ENCODE results near the gene CLDN18.

Gene CLDN18

DNA sequence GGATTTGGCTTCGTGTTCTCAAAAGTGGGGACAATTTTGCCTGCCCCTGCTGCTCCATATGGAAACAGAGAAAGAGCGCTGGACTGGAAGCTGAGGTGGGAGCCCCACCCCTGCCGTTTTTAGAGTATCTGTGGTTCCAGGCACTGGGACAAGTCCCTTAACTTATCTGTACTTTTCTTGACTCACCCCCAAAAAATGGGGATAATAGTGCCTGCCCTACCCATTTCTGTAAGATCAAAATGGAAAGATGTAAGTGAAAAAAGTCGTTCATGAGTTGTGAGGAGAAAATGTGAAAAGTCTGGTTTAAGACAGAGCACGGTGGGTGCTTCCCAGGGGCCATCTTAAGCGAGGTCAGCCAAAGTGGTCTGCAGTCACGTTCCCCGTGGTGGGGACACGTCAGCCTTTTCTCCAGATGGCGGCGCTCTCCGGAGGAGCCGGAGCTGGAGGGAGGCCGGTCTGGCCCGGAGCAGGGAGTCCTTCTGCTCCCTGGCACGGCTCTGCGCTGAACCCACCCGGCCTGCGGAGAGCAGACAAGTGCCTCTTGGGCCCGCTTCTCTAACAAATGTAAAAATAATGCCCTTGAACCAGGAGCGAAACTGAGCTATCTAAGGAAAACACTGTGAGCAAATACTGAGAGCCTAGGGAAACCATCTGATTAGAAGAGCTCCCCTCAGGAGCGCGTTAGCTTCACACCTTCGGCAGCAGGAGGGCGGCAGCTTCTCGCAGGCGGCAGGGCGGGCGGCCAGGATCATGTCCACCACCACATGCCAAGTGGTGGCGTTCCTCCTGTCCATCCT lies at the start of gene CLDN18:
Gene CLDN18, plus strand, starts transcription at position 690 of the 797 bp plus-strand sequence. Its CDS starts 61 bp downstream, at position 751.
- H3K4me3 ChIP-seq (ENCODE audit: low read depth, low read length) = no peak within 1 kb of the TSS
- no peak for DNase-seq (ENCODE audit: low read depth)

GRCh38 chr3:137962251-137962650 lies 47.7 kb upstream of the CLDN18 start:
- H3K4me3 ChIP-seq (ENCODE audit: low read depth, low read length) = no peak overlapping the region
- DNase-seq (ENCODE audit: low read depth) = no peak

DNA sequence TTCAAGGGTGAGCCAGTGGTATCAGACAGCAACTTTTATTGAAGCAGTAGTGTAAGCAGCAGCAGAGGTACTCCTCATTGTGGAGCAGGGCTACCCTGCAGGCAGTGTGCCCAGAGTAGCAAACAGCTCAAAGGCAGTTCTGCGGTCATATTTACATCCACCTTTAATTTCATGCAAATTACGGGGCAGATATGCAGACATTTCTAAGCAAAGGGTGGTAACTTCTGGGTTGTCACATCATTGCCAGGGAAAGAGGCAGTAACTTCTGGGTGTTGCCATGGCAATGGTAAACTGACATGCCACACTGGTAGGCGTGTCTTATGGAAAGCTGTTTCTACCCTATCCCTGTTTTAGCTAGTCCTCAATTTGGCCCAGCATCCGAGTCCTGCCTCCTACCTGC lies 46.5 kb upstream of the CLDN18 start:
- DNase-seq (ENCODE audit: low read depth) = no peak
- H3K4me3 ChIP-seq (ENCODE audit: low read depth, low read length) = no peak overlapping the region

- DNase-seq (ENCODE audit: low read depth) = peak; percentile 6
- no peak overlapping the region for H3K4me3 ChIP-seq (ENCODE audit: low read depth, low read length)
Observed at GRCh38 chr3:137970914-137971831, 38.8 kb upstream of the CLDN18 start.

DNA sequence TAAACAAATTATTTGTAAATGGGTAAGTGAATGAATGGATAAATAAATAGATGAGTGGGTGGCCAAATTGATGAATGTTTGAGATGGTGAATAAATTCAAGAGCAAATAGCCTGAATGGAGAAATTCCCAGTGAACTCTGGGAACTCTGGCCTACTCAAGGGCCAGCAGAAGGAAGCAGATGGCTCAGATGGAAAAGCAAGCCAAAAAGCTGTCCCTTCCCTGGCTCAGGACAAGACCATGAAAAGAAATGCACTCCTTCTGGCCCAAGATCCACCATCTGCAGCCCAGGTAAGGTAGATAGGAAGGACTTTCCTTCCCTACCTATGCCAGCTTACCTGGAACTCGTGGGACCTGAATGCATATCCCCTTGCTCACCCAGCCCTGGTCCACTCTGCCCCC lies 37.6 kb upstream of the CLDN18 start:
- H3K4me3 ChIP-seq (ENCODE audit: low read depth, low read length) = no peak overlapping the region
- no peak for DNase-seq (ENCODE audit: low read depth)

DNA sequence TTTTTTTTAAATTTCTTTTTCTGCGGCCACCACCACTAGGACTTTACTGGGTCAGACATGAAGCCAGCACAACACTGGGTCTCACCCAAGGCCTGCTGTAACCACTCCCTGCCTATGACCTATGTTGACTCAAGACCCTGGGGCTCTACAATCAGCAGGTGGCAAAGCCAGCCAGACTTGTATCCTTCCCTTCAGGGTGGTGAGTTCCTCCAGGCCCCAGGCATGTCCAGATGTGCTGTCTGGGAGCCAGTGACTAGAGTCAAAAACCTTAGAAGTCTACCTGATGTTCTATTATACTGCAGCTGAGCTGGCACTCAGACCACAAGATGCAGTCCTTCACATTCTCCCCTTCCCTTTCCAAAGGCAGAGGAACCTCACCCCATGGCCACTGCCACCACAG lies 31.6 kb upstream of the CLDN18 start:
- DNase-seq (ENCODE audit: low read depth) = no peak
- H3K4me3 ChIP-seq (ENCODE audit: low read depth, low read length) = no peak overlapping the region

GRCh38 chr3:137987723-137988122 lies 22.2 kb upstream of the CLDN18 start:
- no peak for DNase-seq (ENCODE audit: low read depth)
- H3K4me3 ChIP-seq (ENCODE audit: low read depth, low read length) = no peak overlapping the region

DNA sequence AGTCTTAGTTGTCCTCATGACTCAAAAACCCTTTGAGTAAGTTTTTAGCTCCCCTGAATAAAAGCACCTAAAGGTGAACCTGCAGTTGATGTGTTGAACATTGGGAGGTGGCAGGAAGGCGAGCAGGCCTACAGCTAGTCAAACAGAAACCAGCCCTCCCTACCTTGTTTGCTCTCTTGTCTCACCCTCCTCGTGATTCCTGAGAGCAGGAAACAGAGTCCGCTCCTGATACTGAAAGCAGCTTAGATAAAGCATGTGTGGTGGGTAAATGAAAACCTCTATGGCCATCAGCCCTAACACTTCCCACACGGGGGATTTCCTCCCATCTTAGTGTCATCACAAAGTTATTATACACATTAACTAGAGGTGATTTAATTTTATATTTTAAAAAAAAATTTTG lies 21.8 kb upstream of the CLDN18 start:
- no peak for DNase-seq (ENCODE audit: low read depth)

DNA sequence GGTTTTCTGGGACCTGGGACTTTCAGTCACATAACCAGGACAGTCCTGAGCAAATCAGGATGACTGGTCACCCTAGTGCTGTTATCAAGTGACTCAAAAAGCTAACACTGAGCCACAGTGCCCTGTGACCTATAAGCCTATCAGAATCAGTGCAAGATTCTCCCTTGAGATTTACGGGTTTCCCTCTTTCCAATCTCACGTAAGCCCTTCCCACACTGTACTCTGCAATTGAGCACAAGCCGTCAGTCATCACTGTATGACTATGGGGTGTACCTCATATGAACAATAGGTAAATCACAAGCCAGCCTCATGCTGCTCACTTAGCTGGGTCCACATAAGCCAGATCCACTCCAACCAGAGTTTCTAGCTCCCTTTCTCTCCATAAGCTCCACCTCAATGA lies 21.0 kb upstream of the CLDN18 start:
- H3K4me3 ChIP-seq (ENCODE audit: low read depth, low read length) = no peak overlapping the region
- no peak for DNase-seq (ENCODE audit: low read depth)

More for the DNA sequence above, 21.8 kb upstream of the CLDN18 start:
- H3K4me3 ChIP-seq (ENCODE audit: low read depth, low read length) = no peak overlapping the region

- no peak for DNase-seq (ENCODE audit: low read depth)
- no peak overlapping the region for H3K4me3 ChIP-seq (ENCODE audit: low read depth, low read length)
Observed at GRCh38 chr3:137990427-137990826, 19.5 kb upstream of the CLDN18 start.

DNA sequence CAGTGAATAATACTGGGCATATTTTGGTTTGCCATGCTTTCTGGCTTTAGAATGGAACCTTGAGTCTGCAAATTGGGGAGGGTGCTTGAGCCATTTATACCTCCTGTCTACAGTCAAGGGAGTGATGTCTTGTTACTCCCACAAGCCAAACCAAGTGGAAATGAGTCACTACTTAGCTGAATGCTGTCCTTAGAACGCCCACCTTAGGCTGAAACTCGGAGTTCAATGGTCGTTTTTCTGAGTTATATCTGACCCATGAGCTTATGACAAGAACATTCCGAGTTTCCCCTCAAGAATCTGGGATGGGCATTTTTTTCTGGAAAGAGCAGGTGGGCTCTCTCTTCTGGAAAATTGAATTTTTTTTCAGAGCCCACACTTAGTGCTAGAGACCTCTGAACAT lies 17.4 kb upstream of the CLDN18 start:
- no peak overlapping the region for H3K4me3 ChIP-seq (ENCODE audit: low read depth, low read length)
- DNase-seq (ENCODE audit: low read depth) = no peak

DNA sequence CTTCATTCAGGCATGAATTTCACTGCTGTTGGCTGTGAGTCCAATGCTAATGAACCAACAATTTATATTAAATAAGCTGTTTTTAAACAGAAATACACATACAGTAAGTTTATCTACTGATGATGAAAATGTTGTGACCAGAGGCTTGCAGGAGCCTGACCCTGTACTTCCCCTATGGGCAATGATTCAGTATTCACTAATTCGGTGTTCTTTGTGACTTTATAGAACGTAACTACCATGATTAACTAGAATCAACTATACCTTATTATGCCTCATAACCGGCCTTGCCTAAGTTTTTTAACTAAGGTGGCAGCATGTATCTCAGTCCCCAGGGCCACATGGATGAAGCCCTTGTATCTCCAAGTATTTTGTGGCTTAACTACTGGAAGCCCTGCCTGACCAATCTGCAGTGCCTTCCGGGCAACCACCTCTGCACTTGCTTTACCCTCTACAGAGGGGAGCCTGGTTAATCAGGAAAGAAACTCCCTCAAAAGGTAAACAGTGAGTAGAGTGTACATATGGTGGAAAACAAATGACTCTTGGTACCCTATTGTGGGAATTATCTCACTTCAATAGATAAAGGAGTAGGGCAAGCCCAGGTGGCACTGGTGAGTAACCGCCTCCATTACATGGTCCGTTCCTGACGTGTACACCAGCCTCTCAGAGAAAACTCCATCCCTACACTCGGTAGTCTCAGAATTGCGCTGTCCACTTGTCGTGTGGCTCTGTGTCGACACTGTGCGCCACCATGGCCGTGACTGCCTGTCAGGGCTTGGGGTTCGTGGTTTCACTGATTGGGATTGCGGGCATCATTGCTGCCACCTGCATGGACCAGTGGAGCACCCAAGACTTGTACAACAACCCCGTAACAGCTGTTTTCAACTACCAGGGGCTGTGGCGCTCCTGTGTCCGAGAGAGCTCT lies 11.6 kb upstream of the CLDN18 start:
- DNase-seq (ENCODE audit: low read depth) = no peak
- no peak overlapping the region for H3K4me3 ChIP-seq (ENCODE audit: low read depth, low read length)

- no peak overlapping the region for H3K4me3 ChIP-seq (ENCODE audit: low read depth, low read length)
- no peak for DNase-seq (ENCODE audit: low read depth)
Observed at GRCh38 chr3:138003069-138003468, 6.9 kb upstream of the CLDN18 start.

GRCh38 chr3:138005627-138006026 lies 4.3 kb upstream of the CLDN18 start:
- DNase-seq (ENCODE audit: low read depth) = no peak
- H3K4me3 ChIP-seq (ENCODE audit: low read depth, low read length) = no peak overlapping the region

- no peak overlapping the region for H3K4me3 ChIP-seq (ENCODE audit: low read depth, low read length)
- no peak for DNase-seq (ENCODE audit: low read depth)
Observed at GRCh38 chr3:138007898-138008297, 2.1 kb upstream of the CLDN18 start.

GRCh38 chr3:138010273-138010590 lies 267 bp downstream of the CLDN18 start:
- no peak overlapping the region for H3K4me3 ChIP-seq (ENCODE audit: low read depth, low read length)
- no peak for DNase-seq (ENCODE audit: low read depth)

GRCh38 chr3:138011722-138012121 lies 1.8 kb downstream of the CLDN18 start:
- DNase-seq (ENCODE audit: low read depth) = no peak
- H3K4me3 ChIP-seq (ENCODE audit: low read depth, low read length) = no peak overlapping the region

DNA sequence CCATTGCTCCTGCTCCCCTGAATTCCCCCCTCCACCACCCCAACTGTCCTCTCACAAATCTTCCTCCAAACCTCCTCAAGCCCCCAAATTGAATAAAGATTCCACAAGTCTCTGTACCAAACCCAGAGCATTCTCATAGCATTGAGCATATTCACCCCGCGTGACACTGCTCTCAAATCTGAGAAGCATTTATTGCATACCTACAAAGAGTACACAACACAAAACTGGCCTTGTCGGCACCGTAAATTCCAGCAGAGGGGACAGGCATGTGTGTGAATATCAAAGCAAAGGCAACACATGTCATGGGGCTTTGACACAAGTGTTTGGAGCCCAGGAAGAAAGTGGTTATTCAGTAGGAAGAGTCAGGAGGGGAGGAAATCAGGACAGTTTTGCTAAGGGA lies 2.6 kb downstream of the CLDN18 start:
- DNase-seq (ENCODE audit: low read depth) = no peak
- no peak overlapping the region for H3K4me3 ChIP-seq (ENCODE audit: low read depth, low read length)

DNA sequence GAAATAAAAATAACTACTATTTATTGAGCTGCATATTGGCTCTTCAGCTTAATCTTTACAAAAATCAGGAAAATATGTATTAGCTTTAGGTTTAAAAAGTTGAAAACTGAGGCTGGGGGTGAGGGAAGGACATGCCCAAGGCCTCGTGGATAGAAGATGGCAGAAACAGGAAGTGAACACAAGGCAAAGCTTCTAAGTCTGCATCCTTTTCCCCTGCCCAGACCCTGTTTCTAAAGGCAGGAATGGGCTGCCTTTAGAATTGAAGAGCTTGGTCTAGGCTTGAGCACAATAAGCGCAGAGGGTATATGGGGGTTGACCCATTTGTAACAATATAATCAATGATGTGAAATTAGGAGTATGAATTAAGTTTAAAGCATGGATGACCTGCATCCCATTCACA lies 6.1 kb downstream of the CLDN18 start:
- no peak for DNase-seq (ENCODE audit: low read depth)
- H3K4me3 ChIP-seq (ENCODE audit: low read depth, low read length) = no peak overlapping the region

Data from skeletal muscle cell (primary cell).